ENCODE data around the gene POLRMT. TPM values are rescaled to one million over a fixed set of nuclear protein-coding genes. Genes with fewer than 3 reads are reported as not detected.
"Not testable (repeated sequence)": the region's sequence is repeated elsewhere in the genome, so short reads cannot be mapped to it uniquely, and the experiment has no call there.

POLRMT gene
- total RNA-seq, 4 donors from 2014 or later = 17.3 to 33.8 (median 30.1) TPM

GRCh38 chr19:639253-640160 is 6.2 kb upstream of the POLRMT start, which contains the start of gene FGF22:
Gene FGF22 (plus strand): TSS chr19:639879. CDS start chr19:639926, 47 bp downstream.
- no peak for TF ChIP-seq CTCF (IDR thresholded peaks at IDR 0.05)
- ATAC-seq (ENCODE audit: low FRiP score) (peak; percentile 91), DNase-seq (ENCODE audit: low spot score) (peak; percentile 82)

GRCh38 chr19:638906-639252 is 5.5 kb upstream of the POLRMT start:
- DNase-seq (ENCODE audit: low spot score) (no peak), ATAC-seq (ENCODE audit: low FRiP score) (no peak)
- no peak for TF ChIP-seq CTCF (IDR thresholded peaks at IDR 0.05)

GRCh38 chr19:634975-635652 is 1.8 kb upstream of the POLRMT start:
- no peak for TF ChIP-seq CTCF (IDR thresholded peaks at IDR 0.05)
- ATAC-seq (ENCODE audit: low FRiP score) = no peak

GRCh38 chr19:633786-634639 is 676 bp upstream of the POLRMT start:
- no peak for TF ChIP-seq CTCF (IDR thresholded peaks at IDR 0.05)
- DNase-seq (ENCODE audit: low spot score) (no peak), ATAC-seq (ENCODE audit: low FRiP score) (no peak)

More at GRCh38 chr19:634975-635652, 1.8 kb upstream of the POLRMT start:
- DNase-seq (ENCODE audit: low spot score) = no peak

DNA sequence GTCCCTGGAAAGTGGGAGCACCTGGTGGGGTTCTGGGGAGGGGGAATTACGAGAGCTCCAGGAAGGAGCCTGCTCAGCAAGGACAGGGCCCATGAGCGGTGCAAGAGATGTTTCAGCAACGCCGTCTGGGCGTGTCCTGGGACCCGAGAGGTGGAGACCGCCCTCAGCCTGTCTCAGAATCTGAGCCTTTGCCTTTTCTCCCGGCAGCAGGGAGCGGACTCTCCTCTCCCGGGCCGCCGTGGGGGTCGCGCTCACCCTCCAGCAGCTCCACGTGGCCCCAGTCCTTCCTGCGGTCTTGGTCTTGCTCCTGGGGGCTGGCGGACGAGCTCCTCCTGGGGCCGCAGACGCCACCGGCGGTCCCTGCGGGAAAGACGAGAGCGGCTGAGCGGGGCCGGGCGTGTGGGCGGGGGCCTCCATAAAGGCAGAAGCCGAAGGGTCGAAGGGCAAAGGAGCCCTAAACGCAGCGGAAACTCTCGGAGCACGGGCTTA is 714 bp downstream of the POLRMT start:
- TF ChIP-seq CTCF (IDR thresholded peaks at IDR 0.05) = no peak
- peak; percentile 8 for ATAC-seq (ENCODE audit: low FRiP score)
- no peak for DNase-seq (ENCODE audit: low spot score)

GRCh38 chr19:629961-630714 is 3.2 kb downstream of the POLRMT start:
- ATAC-seq (ENCODE audit: low FRiP score) = no peak

DNA sequence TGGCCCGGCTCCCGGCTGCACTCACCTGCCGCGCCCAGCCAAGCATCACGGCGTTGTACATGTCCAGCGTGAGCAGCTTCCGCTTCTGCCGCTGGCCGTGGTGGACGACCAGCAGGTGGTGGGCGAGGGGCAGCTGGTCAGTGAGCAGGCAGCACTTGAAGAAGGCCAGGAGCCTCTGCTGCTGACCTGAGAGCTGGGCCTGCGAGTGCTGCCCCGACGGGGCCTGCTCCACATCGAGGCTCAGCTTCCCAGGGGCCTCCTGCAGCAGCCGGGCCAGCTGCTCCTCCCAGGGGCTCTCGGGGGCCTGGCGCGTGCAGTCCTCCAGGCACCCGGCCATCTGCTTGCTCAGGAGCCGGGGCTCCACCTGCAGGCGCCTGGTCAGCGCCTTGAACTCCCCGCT is 3.8 kb downstream of the POLRMT start:
- DNase-seq (ENCODE audit: low spot score); ATAC-seq (ENCODE audit: low FRiP score): not testable (repeated sequence)

More at GRCh38 chr19:629961-630714, 3.2 kb downstream of the POLRMT start:
- TF ChIP-seq CTCF (IDR thresholded peaks at IDR 0.05) = no peak
- no peak for DNase-seq (ENCODE audit: low spot score)

Measured in omental fat pad (tissue), 4 donors.